KMS-11 (cell line): Measurements from ENCODE around the gene SIN3B.
A peak's percentile ranks its signal among the peaks of the same experiment; 100 is the strongest.

Source experiments
- H2AFZ ChIP-seq: fragments of 200-600 bp; sonication (generic); 2 replicates; pipeline ENCODE4 v1.6.1; 2016; ENCODE audit warnings: antibody characterized with exemption, mixed run types, low read depth
- H3K27ac ChIP-seq: fragments of 200-600 bp; sonication (generic); 2 replicates; pipeline ENCODE4 v1.6.1; 2016; ENCODE audit warnings: mild to moderate bottlenecking, mixed run types
- H3K27me3 ChIP-seq: fragments of 200-600 bp; sonication (generic); 2 replicates; pipeline ENCODE4 v1.6.1; 2017; ENCODE audit warnings: mild to moderate bottlenecking, low read depth, mixed run types, moderate library complexity; ENCODE audit not compliant: insufficient read depth
- H3K36me3 ChIP-seq: fragments of 200-600 bp; sonication (generic); 2 replicates; pipeline ENCODE4 v1.6.1; 2017; ENCODE audit warnings: mild to moderate bottlenecking, mixed run types; ENCODE audit not compliant: insufficient read depth
- H3K4me1 ChIP-seq: fragments of 200-600 bp; sonication (generic); 2 replicates; pipeline ENCODE4 v1.6.1; 2016; ENCODE audit warnings: mild to moderate bottlenecking, low read depth, mixed run types; ENCODE audit not compliant: poor library complexity, severe bottlenecking
- H3K4me2 ChIP-seq: fragments of 200-600 bp; sonication (generic); 2 replicates; pipeline ENCODE4 v1.7.0; 2016; ENCODE audit warnings: mild to moderate bottlenecking, mixed run types
- H3K4me3 ChIP-seq: fragments of 200-600 bp; sonication (generic); IDR thresholded peaks from 2 replicates; pipeline ENCODE4 v1.6.1; 2017; ENCODE audit warnings: low read depth, low read length, mixed read lengths; ENCODE audit not compliant: insufficient read depth
- H3K79me2 ChIP-seq: fragments of 200-600 bp; sonication (generic); 2 replicates; pipeline ENCODE4 v1.6.1; 2016; ENCODE audit warnings: low read depth, mixed run types; ENCODE audit not compliant: insufficient read depth
- H3K9ac ChIP-seq: fragments of 200-600 bp; sonication (generic); 2 replicates; pipeline ENCODE4 v1.6.1; 2016; ENCODE audit warnings: mild to moderate bottlenecking, mixed run types
- H4K20me1 ChIP-seq: fragments of 200-600 bp; sonication (generic); 2 replicates; pipeline ENCODE4 v1.6.1; 2016; ENCODE audit warnings: mild to moderate bottlenecking, mixed run types; ENCODE audit not compliant: insufficient read depth
- TF ChIP-seq, protein P1 (sequence below): fragments of 200-600 bp; sonication (generic); conservative IDR thresholded peaks from 2 replicates; pipeline ENCODE4 v1.6.1; 2017; ENCODE audit warnings: low read depth, mild to moderate bottlenecking, antibody characterized with exemption, low read length, moderate library complexity, mixed read lengths

Gene SIN3B

DNA sequence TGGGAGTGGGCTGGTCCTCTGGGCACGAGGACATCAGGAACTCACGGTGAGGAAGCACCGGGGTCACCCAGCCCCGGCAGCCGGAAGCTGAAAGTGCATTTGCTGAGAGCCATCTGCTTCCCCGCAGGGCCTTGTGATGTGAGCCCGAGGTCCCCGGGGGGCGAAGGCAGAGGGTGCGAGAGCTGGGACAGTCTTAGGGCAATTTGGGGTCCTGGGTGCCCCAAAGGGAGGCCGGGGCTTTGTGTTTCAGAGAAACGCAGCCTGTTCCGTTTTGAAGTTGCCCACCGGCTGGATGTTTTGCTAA lies 64.4 kb downstream of the SIN3B start:
- peak overlapping the region; percentile 44 for H3K4me2 ChIP-seq
- 0 out of 2 replicates have a peak, but pooled peaks cover 12% of the 10 kb centered on the region for H3K79me2 ChIP-seq
- peak overlapping the region; percentile 75 for H3K27ac ChIP-seq
- H4K20me1 ChIP-seq = no peaks in the 10 kb centered on the region
- H2AFZ ChIP-seq = no peak overlapping the region
- H3K4me1 ChIP-seq = peaks cover 58% of the 10 kb centered on the region
- H3K9ac ChIP-seq = peak overlapping the region; percentile 30; the same call in 1 of the 2 replicates
- no peaks in the 10 kb centered on the region for H3K27me3 ChIP-seq
- H3K4me3 ChIP-seq = no peak overlapping the region
- TF ChIP-seq, protein P1, sequence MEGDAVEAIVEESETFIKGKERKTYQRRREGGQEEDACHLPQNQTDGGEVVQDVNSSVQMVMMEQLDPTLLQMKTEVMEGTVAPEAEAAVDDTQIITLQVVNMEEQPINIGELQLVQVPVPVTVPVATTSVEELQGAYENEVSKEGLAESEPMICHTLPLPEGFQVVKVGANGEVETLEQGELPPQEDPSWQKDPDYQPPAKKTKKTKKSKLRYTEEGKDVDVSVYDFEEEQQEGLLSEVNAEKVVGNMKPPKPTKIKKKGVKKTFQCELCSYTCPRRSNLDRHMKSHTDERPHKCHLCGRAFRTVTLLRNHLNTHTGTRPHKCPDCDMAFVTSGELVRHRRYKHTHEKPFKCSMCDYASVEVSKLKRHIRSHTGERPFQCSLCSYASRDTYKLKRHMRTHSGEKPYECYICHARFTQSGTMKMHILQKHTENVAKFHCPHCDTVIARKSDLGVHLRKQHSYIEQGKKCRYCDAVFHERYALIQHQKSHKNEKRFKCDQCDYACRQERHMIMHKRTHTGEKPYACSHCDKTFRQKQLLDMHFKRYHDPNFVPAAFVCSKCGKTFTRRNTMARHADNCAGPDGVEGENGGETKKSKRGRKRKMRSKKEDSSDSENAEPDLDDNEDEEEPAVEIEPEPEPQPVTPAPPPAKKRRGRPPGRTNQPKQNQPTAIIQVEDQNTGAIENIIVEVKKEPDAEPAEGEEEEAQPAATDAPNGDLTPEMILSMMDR = no peak
- no peaks in the 10 kb centered on the region for H3K36me3 ChIP-seq

DNA sequence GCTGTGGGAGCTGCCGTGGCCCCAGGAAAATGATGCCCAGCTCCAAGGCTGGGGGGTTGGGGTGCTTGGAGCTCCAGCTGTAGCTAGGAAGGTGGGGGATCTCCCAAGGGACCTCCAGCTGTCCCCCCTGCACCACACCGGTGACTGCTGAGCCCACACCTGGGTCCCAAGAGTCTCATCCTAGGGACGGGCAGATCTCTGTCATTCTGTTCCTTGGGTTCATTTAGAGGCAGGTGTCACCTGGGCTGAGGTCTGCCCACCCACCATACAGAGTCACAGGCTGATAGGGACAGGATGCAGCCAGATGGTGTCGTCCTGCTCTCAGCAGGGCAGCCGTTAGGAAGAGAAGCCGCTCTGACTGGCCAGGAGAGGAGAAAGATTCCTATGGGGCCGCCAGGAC lies 64.9 kb downstream of the SIN3B start:
- Histone ChIP-seq H3K4me1 (peaks cover 54% of the 10 kb centered on the region), H3K9ac (no peak overlapping the region), H2AFZ (no peak overlapping the region), H3K79me2 (0 out of 2 replicates have a peak, but pooled peaks cover 12% of the 10 kb centered on the region), H4K20me1 (no peaks in the 10 kb centered on the region), H3K27ac (peak overlapping the region; percentile 75; the same call in 1 of the 2 replicates), H3K27me3 (no peaks in the 10 kb centered on the region), H3K4me2 (peak overlapping the region; percentile 44), H3K4me3 (no peak overlapping the region), H3K36me3 (no peaks in the 10 kb centered on the region)
- TF ChIP-seq, protein P1 = no peak

DNA sequence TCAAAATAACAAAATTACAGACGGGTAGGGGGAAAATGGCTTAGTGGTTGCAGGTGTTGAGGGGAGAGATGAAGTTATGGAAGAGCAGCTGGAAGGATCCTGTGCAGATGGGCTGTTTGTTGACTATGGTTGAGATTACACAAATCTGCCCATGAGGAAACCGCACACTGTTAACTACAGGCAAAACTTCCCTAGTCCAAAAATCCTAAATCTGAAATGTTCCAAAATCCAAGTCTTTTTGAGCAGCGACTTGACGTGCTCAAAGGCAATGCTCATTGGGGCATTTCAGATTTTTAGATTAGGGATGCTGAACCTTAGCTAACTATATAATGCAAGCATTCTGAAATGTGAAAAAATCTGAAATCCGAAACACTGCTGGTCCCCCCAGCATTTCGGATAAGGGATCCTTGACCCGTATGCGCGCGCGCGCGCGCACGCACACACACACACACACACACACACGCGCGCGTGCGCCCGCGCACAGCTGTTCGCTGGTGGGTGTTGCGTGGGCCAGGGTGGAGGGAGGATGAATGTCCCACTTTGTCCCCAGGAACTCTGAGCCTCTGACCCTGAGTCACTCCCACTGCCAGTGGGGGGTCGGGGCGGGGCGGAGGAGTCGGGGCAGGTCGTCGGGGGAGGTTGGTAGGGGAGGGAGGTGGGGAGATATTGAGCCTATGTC lies 66.4 kb downstream of the SIN3B start:
- no peaks in the 10 kb centered on the region for H3K36me3 ChIP-seq
- TF ChIP-seq, protein P1 = no peak
- H3K4me2 ChIP-seq = no peak overlapping the region
- no peak overlapping the region for H3K27ac ChIP-seq
- H3K4me1 ChIP-seq = peaks cover 50% of the 10 kb centered on the region
- no peaks in the 10 kb centered on the region for H4K20me1 ChIP-seq
- H3K4me3 ChIP-seq = no peak overlapping the region
- no peak overlapping the region for H2AFZ ChIP-seq
- no peak overlapping the region for H3K9ac ChIP-seq
- 0 out of 2 replicates have a peak, but pooled peaks cover 3% of the 10 kb centered on the region for H3K79me2 ChIP-seq
- no peaks in the 10 kb centered on the region for H3K27me3 ChIP-seq

DNA sequence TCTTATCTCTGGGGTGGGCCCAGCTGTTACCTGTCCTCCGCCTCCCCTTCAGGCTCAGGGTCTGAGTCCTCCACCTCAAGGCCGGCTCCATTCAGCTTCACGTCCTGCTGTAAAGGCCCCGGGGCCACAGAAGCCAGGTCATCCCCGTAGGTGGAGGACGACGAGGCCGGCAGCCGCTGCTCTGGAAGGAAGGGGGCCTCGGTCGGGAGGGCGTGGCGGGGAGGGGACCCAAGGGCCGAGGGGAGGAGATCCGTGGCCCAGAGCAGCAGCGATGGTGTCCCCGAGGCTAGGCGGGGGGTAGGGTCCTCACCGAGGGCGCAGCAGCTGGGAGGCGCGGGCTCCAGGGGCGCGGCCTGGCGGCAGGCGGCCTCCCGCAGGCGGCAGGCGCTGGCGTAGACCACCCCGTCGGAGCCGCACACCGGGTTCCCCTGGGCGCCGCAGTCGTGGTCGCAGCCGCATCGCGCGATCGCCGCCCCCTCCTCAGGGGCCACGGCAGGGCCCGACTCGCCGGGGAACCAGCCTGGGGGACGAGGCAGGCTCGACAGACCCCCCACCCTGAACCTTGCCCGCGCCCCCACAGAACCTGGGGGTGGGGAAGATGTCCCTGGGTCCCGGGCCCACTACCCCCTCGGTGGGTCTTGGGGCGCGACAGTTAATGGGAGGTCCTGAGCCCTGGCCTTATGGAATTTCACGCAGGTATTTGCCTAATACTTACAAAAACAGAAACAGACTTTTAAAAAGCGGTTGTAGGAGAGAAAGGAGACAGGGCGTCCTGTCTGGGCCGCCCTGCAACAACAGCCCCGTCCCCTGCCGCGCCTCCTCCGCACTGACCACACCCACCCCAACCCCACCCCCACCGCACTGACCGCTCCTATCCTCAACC lies 67.2 kb downstream of the SIN3B start:
- peaks cover 42% of the 10 kb centered on the region for H3K4me1 ChIP-seq
- peak overlapping the region; percentile 66; the same call in 1 of the 2 replicates for H3K4me2 ChIP-seq
- no peak overlapping the region for H2AFZ ChIP-seq
- 0 out of 2 replicates have a peak, but pooled peaks cover 2% of the 10 kb centered on the region for H3K79me2 ChIP-seq
- H3K36me3 ChIP-seq = no peaks in the 10 kb centered on the region
- TF ChIP-seq, protein P1 = no peak
- no peak overlapping the region for H3K27ac ChIP-seq
- H4K20me1 ChIP-seq = no peaks in the 10 kb centered on the region
- H3K9ac ChIP-seq = no peak overlapping the region
- no peak overlapping the region for H3K4me3 ChIP-seq
- peaks cover under 1% of the 10 kb centered on the region; the same call in 1 of the 2 replicates for H3K27me3 ChIP-seq
